B cell (primary cell): ENCODE data around the gene BAMBI. TPM values are rescaled to one million over a fixed set of nuclear protein-coding genes. Genes with fewer than 3 reads are reported as not detected.

Experiments used
- ATAC-seq: fragments of 200-7000 bp; cut with Tn5 transposase; one replicate; pipeline ENCODE4 v1.10.0; 2021; ENCODE audit warnings: low read depth, mild to moderate bottlenecking, moderate number of reproducible peaks, moderate library complexity
- CTCF ChIA-PET: fragments of 350-600 bp; sonication (Branson Sonifier 250); formaldehyde crosslinking; loops from one replicate; lab custom pipeline; 2021; ENCODE audit warnings: antibody characterized with exemption, inconsistent platforms; lab: Charles Lee
- POLR2A ChIA-PET: fragments of 350-600 bp; sonication (Branson Sonifier 250); formaldehyde crosslinking; loops from one replicate; lab custom pipeline; 2021; ENCODE audit warnings: antibody characterized with exemption; lab: Charles Lee
- DNase-seq: peaks from one replicate; pipeline ENCODE4 v3.0.0; 2013
- H2AFZ ChIP-seq: 2 replicates; pipeline ENCODE4 v1.6.1; 2012; ENCODE audit warnings: mild to moderate bottlenecking, low read depth, low read length; ENCODE audit not compliant: insufficient read depth, poor library complexity, severe bottlenecking
- H3K27ac ChIP-seq, 2 donors: 1 replicate in 1 of 2; 2 replicates in 1 of 2; pipeline ENCODE4 v1.5.1; 2012 to 2013; ENCODE audit warnings: low read length in 2 of 2, mild to moderate bottlenecking in 2 of 2, moderate library complexity in 1 of 2
- H3K27me3 ChIP-seq, 4 experiments: fragments of 200-600 bp in 1 of 4; sonication (generic) in 1 of 4; replicated peaks in 1 of 4; 1 replicate in 2 of 4; 2 replicates in 2 of 4; pipeline versions ENCODE4 v1.6.1 to v1.7.0; 2013 to 2016; ENCODE audit warnings: low read length in 3 of 4, mild to moderate bottlenecking in 2 of 4, mixed read lengths in 1 of 4, moderate library complexity in 1 of 4; ENCODE audit not compliant: insufficient read depth in 4 of 4, control insufficient read depth in 3 of 4; ENCODE audit errors: control extremely low read depth in 1 of 4
- H3K36me3 ChIP-seq, 2 experiments: replicated peaks in 1 of 2; 1 replicate in 1 of 2; 2 replicates in 1 of 2; pipeline versions ENCODE4 v1.6.1 to v1.7.1; 2013; ENCODE audit warnings: low read length in 1 of 2; ENCODE audit not compliant: insufficient read depth in 2 of 2, control insufficient read depth in 1 of 2; ENCODE audit errors: control extremely low read depth in 1 of 2, extremely low read depth in 1 of 2
- H3K4me1 ChIP-seq, 2 donors: fragments of 200-600 bp in 1 of 2; sonication (generic) in 1 of 2; 1 replicate in 1 of 2; 2 replicates in 1 of 2; pipeline versions ENCODE4 v1.5.1 to v1.6.1; 2013 to 2017; ENCODE audit warnings: low read length in 2 of 2; ENCODE audit not compliant: control insufficient read depth in 2 of 2, insufficient read depth in 2 of 2
- H3K4me2 ChIP-seq: replicated peaks from 2 replicates; pipeline ENCODE3; 2012; ENCODE audit warnings: mild to moderate bottlenecking, low read depth, low read length; ENCODE audit not compliant: poor library complexity, severe bottlenecking
- H3K4me3 ChIP-seq, 5 experiments: fragments of 200-600 bp in 1 of 5; sonication (generic) in 1 of 5; 1 replicate in 3 of 5; 2 replicates in 2 of 5; pipeline versions ENCODE4 v1.5.1 to v1.7.0; 2011 to 2016; ENCODE audit warnings: low read length in 4 of 5, mild to moderate bottlenecking in 4 of 5, low read depth in 2 of 5, control low read depth in 1 of 5, moderate library complexity in 1 of 5; ENCODE audit not compliant: insufficient read depth in 1 of 5; ENCODE audit errors: control extremely low read depth in 1 of 5, extremely low read depth in 1 of 5
- H3K79me2 ChIP-seq: fragments of 200-600 bp; sonication (generic); one replicate; pipeline ENCODE4 v1.6.0; 2016; ENCODE audit warnings: low read length; ENCODE audit not compliant: control insufficient read depth, insufficient read depth
- H3K9ac ChIP-seq: fragments of 200-600 bp; sonication (generic); 2 replicates; pipeline ENCODE4 v1.6.1; 2017; ENCODE audit warnings: mild to moderate bottlenecking, low read length, moderate library complexity
- H3K9me3 ChIP-seq, 3 donors: one replicate each; pipeline versions ENCODE4 v1.6.1 to v1.7.1; 2013; ENCODE audit warnings: low read length in 2 of 3; ENCODE audit not compliant: control insufficient read depth in 2 of 3, insufficient read depth in 1 of 3; ENCODE audit errors: control extremely low read depth in 1 of 3
- H4K20me1 ChIP-seq: 2 replicates; pipeline ENCODE4 v1.6.0; 2012; ENCODE audit warnings: mild to moderate bottlenecking, low read length; ENCODE audit not compliant: insufficient read depth, control insufficient read depth, poor library complexity, severe bottlenecking
- H3K27ac Mint-ChIP-seq: one replicate; pipeline ENCODE4 v1.8.0; 2021; ENCODE audit warnings: mixed read lengths
- H3K27me3 Mint-ChIP-seq: one replicate; pipeline ENCODE4 v1.8.0; 2021; ENCODE audit warnings: mixed read lengths
- H3K4me1 Mint-ChIP-seq: one replicate; pipeline ENCODE4 v1.8.0; 2021; ENCODE audit warnings: mixed read lengths
- H3K4me3 Mint-ChIP-seq: one replicate; pipeline ENCODE4 v1.8.0; 2021; ENCODE audit warnings: mixed read lengths
- H3K9me3 Mint-ChIP-seq: one replicate; pipeline ENCODE4 v1.8.0; 2022; ENCODE audit warnings: mixed read lengths; ENCODE audit not compliant: insufficient read depth
- EZH2 ChIP-seq: IDR thresholded peaks from 2 replicates; pipeline ENCODE4 v1.6.1; 2012; ENCODE audit warnings: borderline replicate concordance, low read depth, mild to moderate bottlenecking, moderate library complexity, low read length; ENCODE audit not compliant: insufficient read depth, poor library complexity, severe bottlenecking
- WGBS: methylation state at CpG from one replicate; pipeline ENCODE4 v1.1.5; 2013; ENCODE audit warnings: missing lambda C conversion rate; ENCODE audit not compliant: insufficient coverage; 5-methylcytosine and 5-hydroxymethylcytosine counted together
- intact Hi-C: fragments of 100-400 bp; cut with micrococcal nuclease; formaldehyde crosslinking; loops from one replicate; pipeline ENCODE4 v1.10.0; 2022
- polyA plus RNA-seq: library from polyadenylated mRNA; depleted of rRNA; stranded (reverse); fragments of >200 nt; gene quantifications from 2 replicates; pipeline ENCODE4 v1.2.3, GENCODE V29; 2012
- total RNA-seq, 2 donors: library from RNA; stranded (reverse); fragments of 120-200 nt in 1 of 2; gene quantifications; 1 replicate in 1 of 2; 2 replicates in 1 of 2; pipeline versions ENCODE4 v1.2.3 to v1.2.4, GENCODE V29; 2013 to 2022
- TF ChIP-seq, protein P1 (sequence below): fragments of 200-600 bp; IDR thresholded peaks from one replicate; pipeline ENCODE4 v1.8.0; 2022; ENCODE audit warnings: antibody characterized with exemption, mild to moderate bottlenecking

BAMBI gene
- total and polyA plus RNA-seq, 2 donors (not counting 1 experiment from before 2014, with no cell fraction given), result 0.84 to 1.9 TPM

DNA sequence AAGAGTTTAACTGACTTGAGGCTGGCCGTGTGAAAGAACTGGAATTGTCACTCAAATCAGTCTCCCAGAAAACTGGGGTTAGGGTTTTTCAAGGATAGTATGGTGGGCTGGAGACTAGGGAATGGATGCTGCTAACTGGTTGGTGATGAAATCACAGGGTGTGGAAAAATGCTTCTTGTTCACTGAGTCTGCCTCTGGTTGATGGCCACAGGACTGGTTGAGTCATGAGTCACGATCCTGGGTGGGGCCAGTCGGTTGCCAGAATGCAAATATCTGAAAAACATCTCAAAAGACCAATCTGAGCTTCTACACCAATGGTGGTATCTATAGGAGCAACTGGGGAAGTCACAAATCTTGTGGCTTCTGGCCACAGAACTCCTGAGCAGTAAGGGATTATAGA lies 16.3 kb upstream of the BAMBI start:
- Histone ChIP-seq H3K36me3 (no peaks in the 10 kb centered on the region), H3K9ac (no peak overlapping the region), H3K4me2 (no peak overlapping the region), H2AFZ (no peak overlapping the region), H3K4me3 (no peak overlapping the region), H3K27me3 (peaks cover 0 to 12% (median 5%) of the 10 kb centered on the region in 4 experiments), H3K79me2 (no peaks in the 10 kb centered on the region), H4K20me1 (no peaks in the 10 kb centered on the region), H3K27ac (no peak overlapping the region), H3K4me1 (no peaks in the 10 kb centered on the region), H3K9me3 (no peaks in the 10 kb centered on the region)
- ATAC-seq, result no peak
- Mint-ChIP-seq H3K27ac (no peak overlapping the region), H3K27me3 (peaks cover 29% of the 10 kb centered on the region), H3K9me3 (no peaks in the 10 kb centered on the region), H3K4me1 (no peaks in the 10 kb centered on the region), H3K4me3 (no peak overlapping the region)
- ChIA-PET POLR2A (no interaction called here), CTCF (interaction anchor here (0.6 to 3.7 kb wide), 2 partner anchors 331 to 787 kb away, joined by 3 to 29 read pairs; no protein-coding TSS in a partner anchor)
- 93% methylated on average over 1 of the region's 3 CpGs for WGBS
- DNase-seq, result no peak
- TF ChIP-seq, protein P1, sequence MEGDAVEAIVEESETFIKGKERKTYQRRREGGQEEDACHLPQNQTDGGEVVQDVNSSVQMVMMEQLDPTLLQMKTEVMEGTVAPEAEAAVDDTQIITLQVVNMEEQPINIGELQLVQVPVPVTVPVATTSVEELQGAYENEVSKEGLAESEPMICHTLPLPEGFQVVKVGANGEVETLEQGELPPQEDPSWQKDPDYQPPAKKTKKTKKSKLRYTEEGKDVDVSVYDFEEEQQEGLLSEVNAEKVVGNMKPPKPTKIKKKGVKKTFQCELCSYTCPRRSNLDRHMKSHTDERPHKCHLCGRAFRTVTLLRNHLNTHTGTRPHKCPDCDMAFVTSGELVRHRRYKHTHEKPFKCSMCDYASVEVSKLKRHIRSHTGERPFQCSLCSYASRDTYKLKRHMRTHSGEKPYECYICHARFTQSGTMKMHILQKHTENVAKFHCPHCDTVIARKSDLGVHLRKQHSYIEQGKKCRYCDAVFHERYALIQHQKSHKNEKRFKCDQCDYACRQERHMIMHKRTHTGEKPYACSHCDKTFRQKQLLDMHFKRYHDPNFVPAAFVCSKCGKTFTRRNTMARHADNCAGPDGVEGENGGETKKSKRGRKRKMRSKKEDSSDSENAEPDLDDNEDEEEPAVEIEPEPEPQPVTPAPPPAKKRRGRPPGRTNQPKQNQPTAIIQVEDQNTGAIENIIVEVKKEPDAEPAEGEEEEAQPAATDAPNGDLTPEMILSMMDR, result no peak
- no peak for TF ChIP-seq EZH2
- intact Hi-C loops, result loop anchor here (5.0 kb wide), 1 partner anchor 931 kb away; no protein-coding TSS in a partner anchor

DNA sequence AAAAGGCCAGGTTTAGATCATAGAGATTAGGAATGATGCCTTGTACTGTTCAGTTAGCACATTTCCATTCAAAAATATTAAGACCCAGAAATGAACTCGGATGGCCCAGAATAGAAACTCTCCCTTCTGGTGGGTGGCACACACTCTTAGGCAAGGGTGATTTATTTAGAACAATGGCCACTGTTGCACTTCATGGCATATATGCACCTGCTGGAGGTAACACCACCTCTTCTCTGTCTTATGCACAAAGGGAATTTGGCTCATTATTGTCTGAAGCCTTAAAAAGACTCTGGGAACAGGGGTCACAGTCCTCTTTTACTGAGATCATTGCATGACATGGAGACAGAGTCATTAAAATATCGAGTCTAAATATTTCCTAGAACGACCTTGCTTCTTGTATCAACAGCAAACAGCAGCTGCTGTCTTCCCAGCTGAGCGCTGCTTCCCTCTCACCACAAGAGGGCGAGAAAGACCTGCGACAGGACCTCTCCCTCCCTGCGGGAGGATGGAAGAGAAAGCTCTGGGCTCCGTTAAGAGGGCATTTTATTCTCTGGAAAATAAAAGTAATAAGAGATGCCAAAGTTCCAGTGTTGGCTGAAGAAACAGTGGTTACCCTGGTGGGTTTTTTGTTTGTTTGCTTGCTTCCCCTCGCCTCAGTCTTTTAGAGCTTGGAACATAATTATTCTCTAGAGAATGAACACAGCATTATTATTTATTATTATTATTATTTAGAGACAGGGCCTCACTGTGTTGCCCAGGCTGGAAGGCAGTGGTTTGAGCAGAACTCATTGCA lies 13.5 kb upstream of the BAMBI start:
- intact Hi-C loops, result loop anchor here (5.0 kb wide), 1 partner anchor 929 kb away; no protein-coding TSS in a partner anchor
- 22% methylated on average over 3 of the region's 9 CpGs for WGBS
- H3K27me3 Mint-ChIP-seq, result peaks cover 46% of the 10 kb centered on the region
- no peaks in the 10 kb centered on the region for H3K79me2 ChIP-seq
- no peak overlapping the region for H3K4me3 ChIP-seq
- no peak overlapping the region for H3K4me2 ChIP-seq
- peaks cover 9 to 12% of the 10 kb centered on the region in 2 donors for H3K4me1 ChIP-seq
- no peak overlapping the region for H3K27ac ChIP-seq
- peaks cover 0 to under 1% (median 0%) of the 10 kb centered on the region in 3 donors for H3K9me3 ChIP-seq
- H3K27me3 ChIP-seq, result peaks cover 0 to 36% (median 25%) of the 10 kb centered on the region in 4 experiments
- no peaks in the 10 kb centered on the region for H3K36me3 ChIP-seq
- H4K20me1 ChIP-seq, result no peaks in the 10 kb centered on the region
- no peaks in the 10 kb centered on the region for H3K9me3 Mint-ChIP-seq
- no peak overlapping the region for H3K9ac ChIP-seq
- no peak overlapping the region for H3K4me3 Mint-ChIP-seq
- peak; percentile 75 for DNase-seq
- H3K27ac Mint-ChIP-seq, result no peak overlapping the region
- no peak for TF ChIP-seq EZH2
- TF ChIP-seq, protein P1, result peak; percentile 93
- H3K4me1 Mint-ChIP-seq, result peaks cover 6% of the 10 kb centered on the region
- CTCF ChIA-PET, result interaction anchor here (0.6 to 3.7 kb wide), 26 partner anchors 8 to 850 kb away, joined by 3 to 29 read pairs (median 4); partner anchors contain the start of gene BAMBI
- POLR2A ChIA-PET, result no interaction called here
- peak overlapping the region; percentile 13 for H2AFZ ChIP-seq
- peak; percentile 82 for ATAC-seq
